Spleen (tissue), 11 donors: ENCODE results near the gene CMPK2. TPM values are rescaled to one million over a fixed set of nuclear protein-coding genes. Genes with fewer than 3 reads are reported as not detected.

Source experiments
- DNase-seq: peaks from one replicate; pipeline ENCODE4 v3.0.0-alpha.2; 2020
- H3K27ac ChIP-seq, 8 donors: fragments of 200-600 bp; sonication (generic) in 7 of 8; 1 replicate in 4 of 8; 2 replicates in 4 of 8; pipeline versions ENCODE4 v1.5.0 to v1.8.0; 2016 to 2021; ENCODE audit warnings: inconsistent platforms in 4 of 8, mild to moderate bottlenecking in 4 of 8, moderate library complexity in 1 of 8
- H3K27me3 ChIP-seq, 7 donors: fragments of 200-600 bp; sonication (generic) in 6 of 7; replicated peaks in 1 of 7; 1 replicate in 4 of 7; 2 replicates in 3 of 7; pipeline versions ENCODE4 v1.5.0 to v1.8.0; 2016 to 2021; ENCODE audit warnings: inconsistent platforms in 3 of 7, mild to moderate bottlenecking in 1 of 7
- H3K36me3 ChIP-seq, 6 donors: fragments of 200-600 bp; sonication (generic) in 5 of 6; 1 replicate in 4 of 6; 2 replicates in 2 of 6; pipeline versions ENCODE4 v1.5.0 to v1.8.0; 2016 to 2021; ENCODE audit warnings: inconsistent platforms in 2 of 6
- H3K4me1 ChIP-seq, 6 donors: fragments of 200-600 bp; sonication (generic) in 5 of 6; 1 replicate in 3 of 6; 2 replicates in 3 of 6; pipeline versions ENCODE4 v1.5.0 to v1.8.0; 2016 to 2021; ENCODE audit warnings: inconsistent platforms in 3 of 6
- H3K4me3 ChIP-seq, 8 donors: fragments of 200-600 bp; sonication (generic) in 7 of 8; 1 replicate in 4 of 8; 2 replicates in 4 of 8; pipeline versions ENCODE4 v1.5.0 to v1.8.0; 2016 to 2021; ENCODE audit warnings: inconsistent platforms in 4 of 8, mild to moderate bottlenecking in 4 of 8, moderate library complexity in 2 of 8
- H3K9me3 ChIP-seq, 8 donors: fragments of 200-600 bp; sonication (generic) in 7 of 8; 1 replicate in 4 of 8; 2 replicates in 4 of 8; pipeline versions ENCODE4 v1.5.0 to v1.8.0; 2016 to 2021; ENCODE audit warnings: inconsistent platforms in 4 of 8
- POLR2A ChIP-seq, 3 donors: fragments of 450-650 bp; IDR thresholded peaks; one replicate each; pipeline ENCODE4 v1.5.1; 2017; ENCODE audit warnings: antibody characterized with exemption in 3 of 3, mild to moderate bottlenecking in 1 of 3
- POLR2AphosphoS5 ChIP-seq, 3 donors: sonication (generic); formaldehyde crosslinking; IDR thresholded peaks; one replicate each; pipeline ENCODE4 v1.5.1; 2017; ENCODE audit warnings: antibody characterized with exemption in 3 of 3
- whole genome bisulfite sequencing, 5 donors: extraction: QIAGEN DNeasy Blood & Tissue Kit in 3 of 5; methylation state at CpG; one replicate each; pipeline versions ENCODE4 v1.1.5 to v1.1.7; 2013 to 2018; 5-methylcytosine and 5-hydroxymethylcytosine counted together
- intact Hi-C: fragments of 100-400 bp; cut with DNase I; formaldehyde crosslinking; loops from one replicate; pipeline ENCODE4 v1.15.0; 2023; ENCODE audit warnings: low total_unique reads
- polyA plus RNA-seq, 3 donors: library from polyadenylated mRNA; stranded (reverse); fragments of 200-250 nt; gene quantifications; one replicate each; pipeline ENCODE4 v1.2.1, GENCODE V29; 2013
- total RNA-seq, 7 donors: library from RNA; depleted of rRNA in 3 of 7; stranded (reverse); fragments of >200 nt in 3 of 7; fragmentation: NEBNext Ultra II Directional in 4 of 7; extraction: Animal tissue kit (Norgen Biotek cat#: 25700) in 4 of 7; gene quantifications; one replicate each; pipeline versions ENCODE4 v1.1.0 to v1.2.1, GENCODE V29; 2016 to 2021
- TF ChIP-seq, protein P1 (sequence below), 11 experiments: fragments of 200-600 bp in 7 of 11; fragments of 450-650 bp in 4 of 11; sonication (generic) in 4 of 11; IDR thresholded peaks in 8 of 11; conservative IDR thresholded peaks in 3 of 11; 1 replicate in 7 of 11; 2 replicates in 4 of 11; pipeline versions ENCODE4 v1.4.0 to v1.8.0; 2016 to 2021; ENCODE audit warnings: antibody characterized with exemption in 11 of 11, inconsistent platforms in 4 of 11, mild to moderate bottlenecking in 1 of 11
- donor health status: healthy with polysubstance abuse.
- donor health status: DM: no; HTN: no; CAD: no; lungs with moderate emphysema.
- donor health status: DM: no; HTN: no; CAD: no.
- donor health status: Bipolar disorder and iron deficiency.
- donor health status: healthy.
- donor health status: DM: no; HTN: no; CAD: no.
- donor health status: DM: yes; HTN: yes; CAD: no.

Gene CMPK2
- total and polyA plus RNA-seq, 10 donors, result 2.5 to 18.8 (median 8.9) TPM

DNA sequence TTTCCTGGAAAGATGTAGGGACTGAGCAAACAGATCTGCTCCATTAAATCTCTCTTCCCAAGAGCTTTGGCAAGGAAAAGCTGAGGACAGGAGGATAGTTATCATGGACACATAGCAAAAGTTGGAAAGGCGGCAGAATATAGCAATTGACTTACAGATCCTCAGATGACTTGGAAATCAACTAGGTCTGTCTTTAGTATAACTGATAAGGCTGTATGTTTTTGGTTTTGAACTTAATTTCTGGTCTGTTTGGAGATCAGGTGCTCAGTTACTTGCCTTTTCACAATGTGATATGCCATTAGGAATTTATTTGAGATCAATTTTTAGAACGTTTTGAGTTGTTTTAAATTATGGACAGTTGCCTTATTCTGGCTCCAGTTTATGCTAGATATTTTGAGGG is 19.8 kb upstream of the CMPK2 start:
- H3K4me3 ChIP-seq, result no peak overlapping the region
- H3K27me3 ChIP-seq, result no peaks in the 10 kb centered on the region
- no peak for DNase-seq
- WGBS, 5 donors, result 86 to 98% (median 89%) methylated on average over 2 of the region's 2 CpGs
- peaks cover 0 to 18% (median 2%) of the 10 kb centered on the region in 6 donors for H3K36me3 ChIP-seq
- no peaks in the 10 kb centered on the region for H3K9me3 ChIP-seq
- H3K27ac ChIP-seq, result no peak overlapping the region
- no peak for TF ChIP-seq POLR2A (IDR thresholded peaks at IDR 0.05)
- TF ChIP-seq, protein P1, sequence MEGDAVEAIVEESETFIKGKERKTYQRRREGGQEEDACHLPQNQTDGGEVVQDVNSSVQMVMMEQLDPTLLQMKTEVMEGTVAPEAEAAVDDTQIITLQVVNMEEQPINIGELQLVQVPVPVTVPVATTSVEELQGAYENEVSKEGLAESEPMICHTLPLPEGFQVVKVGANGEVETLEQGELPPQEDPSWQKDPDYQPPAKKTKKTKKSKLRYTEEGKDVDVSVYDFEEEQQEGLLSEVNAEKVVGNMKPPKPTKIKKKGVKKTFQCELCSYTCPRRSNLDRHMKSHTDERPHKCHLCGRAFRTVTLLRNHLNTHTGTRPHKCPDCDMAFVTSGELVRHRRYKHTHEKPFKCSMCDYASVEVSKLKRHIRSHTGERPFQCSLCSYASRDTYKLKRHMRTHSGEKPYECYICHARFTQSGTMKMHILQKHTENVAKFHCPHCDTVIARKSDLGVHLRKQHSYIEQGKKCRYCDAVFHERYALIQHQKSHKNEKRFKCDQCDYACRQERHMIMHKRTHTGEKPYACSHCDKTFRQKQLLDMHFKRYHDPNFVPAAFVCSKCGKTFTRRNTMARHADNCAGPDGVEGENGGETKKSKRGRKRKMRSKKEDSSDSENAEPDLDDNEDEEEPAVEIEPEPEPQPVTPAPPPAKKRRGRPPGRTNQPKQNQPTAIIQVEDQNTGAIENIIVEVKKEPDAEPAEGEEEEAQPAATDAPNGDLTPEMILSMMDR (IDR thresholded peaks at IDR 0.05 in 8 of 11, conservative IDR thresholded peaks at IDR 0.05 in 3 of 11), result no peak
- intact Hi-C loops, result no loop called here
- peaks cover 0 to 32% (median 6%) of the 10 kb centered on the region in 6 donors for H3K4me1 ChIP-seq

DNA sequence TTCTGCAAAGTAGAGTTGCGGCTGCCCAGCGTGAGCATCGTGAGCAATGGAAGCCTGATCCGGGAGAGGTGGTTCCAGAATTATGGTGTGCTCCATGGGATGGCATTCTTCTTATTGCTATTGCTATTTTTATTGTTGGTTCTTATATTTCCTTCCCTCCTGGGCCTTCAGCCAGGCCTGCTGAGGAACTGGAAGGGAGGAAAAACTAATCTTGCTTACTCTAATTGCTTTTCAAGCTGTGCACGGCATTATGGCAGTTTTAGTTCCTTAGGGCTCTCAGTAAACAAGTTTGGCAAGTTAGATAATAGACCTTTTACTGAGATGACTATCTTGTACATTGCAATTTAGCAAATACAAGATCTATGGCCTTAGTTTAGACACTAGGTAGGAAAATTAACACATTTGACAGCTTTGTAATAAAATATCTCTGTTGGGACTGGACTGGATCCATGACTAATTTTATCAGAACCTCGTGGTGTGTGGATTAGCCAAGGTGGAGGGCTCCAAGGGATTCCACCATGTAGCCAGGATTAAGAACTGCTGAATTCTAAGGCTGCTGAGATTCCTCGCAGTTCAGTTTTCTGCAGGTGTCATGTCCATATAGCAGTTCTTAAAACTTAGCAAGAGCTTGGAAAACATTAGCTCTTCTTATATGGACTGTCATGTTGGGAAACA is 17.9 kb upstream of the CMPK2 start:
- no peak for TF ChIP-seq POLR2A (IDR thresholded peaks at IDR 0.05)
- no peak for TF ChIP-seq POLR2AphosphoS5 (IDR thresholded peaks at IDR 0.05)
- TF ChIP-seq, protein P1 (IDR thresholded peaks at IDR 0.05 in 8 of 11, conservative IDR thresholded peaks at IDR 0.05 in 3 of 11), result no peak
- DNase-seq, result no peak
- peaks cover 13 to 52% (median 24%) of the 10 kb centered on the region in 6 donors for H3K4me1 ChIP-seq
- H3K27me3 ChIP-seq, result no peaks in the 10 kb centered on the region
- H3K36me3 ChIP-seq, result peaks cover 0 to 12% (median 0%) of the 10 kb centered on the region in 6 donors
- 71 to 76% (median 75%) methylated on average over 7 of the region's 7 CpGs for WGBS, 5 donors
- intact Hi-C loops, result no loop called here
- H3K9me3 ChIP-seq, result no peaks in the 10 kb centered on the region
- H3K27ac ChIP-seq, result peak overlapping the region in 2 of 8 donors; percentile 6
- H3K4me3 ChIP-seq, result no peak overlapping the region

DNA sequence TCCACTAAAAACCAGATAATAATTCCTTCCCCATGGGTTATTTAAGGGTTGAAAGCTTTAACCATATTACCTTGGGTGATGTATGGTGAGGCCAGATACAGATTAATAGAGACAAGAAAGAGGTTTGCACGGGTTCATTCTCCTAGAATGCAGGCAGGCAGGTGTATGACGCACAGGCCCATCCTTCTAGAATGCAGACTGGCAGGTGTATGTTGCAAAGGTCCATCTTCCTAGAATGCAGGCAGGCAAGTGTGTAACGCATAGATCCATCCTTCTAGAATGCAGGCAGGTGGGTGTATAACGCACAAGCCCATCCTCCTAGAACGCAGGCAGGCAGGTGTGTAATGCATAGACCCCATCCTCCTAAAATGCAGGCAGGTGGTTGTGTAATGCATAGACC is 15.8 kb upstream of the CMPK2 start:
- H3K27ac ChIP-seq, result no peak overlapping the region
- H3K4me3 ChIP-seq, result no peak overlapping the region
- no peaks in the 10 kb centered on the region for H3K36me3 ChIP-seq
- no peaks in the 10 kb centered on the region for H3K27me3 ChIP-seq
- DNase-seq, result no peak
- TF ChIP-seq, protein P1 (IDR thresholded peaks at IDR 0.05 in 8 of 11, conservative IDR thresholded peaks at IDR 0.05 in 3 of 11), result no peak
- TF ChIP-seq POLR2A (IDR thresholded peaks at IDR 0.05) (no peak), POLR2AphosphoS5 (IDR thresholded peaks at IDR 0.05) (no peak)
- intact Hi-C loops, result no loop called here
- H3K4me1 ChIP-seq, result peaks cover 17 to 72% (median 41%) of the 10 kb centered on the region in 6 donors
- H3K9me3 ChIP-seq, result no peaks in the 10 kb centered on the region
- 91 to 95% (median 94%) methylated on average over 5 of the region's 5 CpGs for WGBS, 5 donors

DNA sequence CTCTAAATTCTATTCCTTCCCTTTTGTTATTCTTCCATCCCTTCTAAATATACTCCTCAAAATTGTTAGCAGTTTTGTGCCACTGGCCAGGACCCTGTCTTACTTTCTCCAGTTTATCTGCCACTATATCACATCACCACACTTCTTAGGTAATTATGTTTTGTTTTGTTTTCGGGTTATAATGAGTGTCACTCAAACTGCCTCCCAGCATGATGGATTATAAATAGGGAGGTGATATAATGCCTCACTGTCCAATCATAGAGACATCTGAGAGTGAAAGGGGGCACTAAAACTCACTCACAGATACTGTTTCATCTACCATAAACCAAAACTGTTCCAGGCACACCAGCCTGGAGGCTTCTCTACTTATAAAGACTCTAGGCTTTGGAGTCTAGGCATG is 15.3 kb upstream of the CMPK2 start:
- WGBS, 5 donors, result 80 to 89% (median 86%) methylated on average over 1 of the region's 1 CpG
- Histone ChIP-seq H3K36me3 (no peaks in the 10 kb centered on the region), H3K9me3 (no peaks in the 10 kb centered on the region), H3K27ac (no peak overlapping the region), H3K4me3 (no peak overlapping the region), H3K27me3 (no peaks in the 10 kb centered on the region), H3K4me1 (peaks cover 17 to 77% (median 41%) of the 10 kb centered on the region in 6 donors)
- no peak for DNase-seq
- no peak for TF ChIP-seq POLR2A (IDR thresholded peaks at IDR 0.05)
- TF ChIP-seq POLR2AphosphoS5 (IDR thresholded peaks at IDR 0.05), result no peak
- TF ChIP-seq, protein P1 (IDR thresholded peaks at IDR 0.05 in 8 of 11, conservative IDR thresholded peaks at IDR 0.05 in 3 of 11), result no peak
- intact Hi-C loops, result no loop called here
